ENCODE results near the gene DMBT1.

DNA sequence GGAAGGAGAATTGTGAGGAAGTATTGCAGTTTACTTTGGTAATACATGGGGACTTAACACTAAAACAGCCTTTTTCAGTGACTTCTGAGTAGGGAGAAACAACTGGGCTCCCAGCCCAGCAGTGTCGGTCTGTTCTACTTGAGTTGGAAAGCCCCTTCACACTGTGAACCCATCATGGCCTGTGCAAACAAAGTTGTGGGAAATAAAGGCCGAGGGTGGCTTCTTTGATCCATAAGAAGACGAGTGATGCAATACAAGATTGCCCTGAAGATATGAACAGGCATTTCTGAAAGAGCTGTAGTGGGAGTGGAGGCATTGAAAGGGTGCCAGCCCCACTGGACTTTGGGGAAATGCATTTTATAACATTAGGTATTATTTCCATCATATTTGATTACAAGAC, 110.8 kb downstream of the DMBT1 start:
- TF ChIP-seq MAX (IDR thresholded peaks at IDR 0.05; ENCODE audit: low read depth, low read length) (no peak), CTCF (IDR thresholded peaks at IDR 0.05; ENCODE audit: low read depth, low read length) (no peak)

All from NB4 (cell line).